8988T (cell line): ENCODE results near the gene HFE.

Experiments
- DNase-seq: peaks from one replicate; pipeline ENCODE4 v3.0.0; 2011

Gene HFE

DNA sequence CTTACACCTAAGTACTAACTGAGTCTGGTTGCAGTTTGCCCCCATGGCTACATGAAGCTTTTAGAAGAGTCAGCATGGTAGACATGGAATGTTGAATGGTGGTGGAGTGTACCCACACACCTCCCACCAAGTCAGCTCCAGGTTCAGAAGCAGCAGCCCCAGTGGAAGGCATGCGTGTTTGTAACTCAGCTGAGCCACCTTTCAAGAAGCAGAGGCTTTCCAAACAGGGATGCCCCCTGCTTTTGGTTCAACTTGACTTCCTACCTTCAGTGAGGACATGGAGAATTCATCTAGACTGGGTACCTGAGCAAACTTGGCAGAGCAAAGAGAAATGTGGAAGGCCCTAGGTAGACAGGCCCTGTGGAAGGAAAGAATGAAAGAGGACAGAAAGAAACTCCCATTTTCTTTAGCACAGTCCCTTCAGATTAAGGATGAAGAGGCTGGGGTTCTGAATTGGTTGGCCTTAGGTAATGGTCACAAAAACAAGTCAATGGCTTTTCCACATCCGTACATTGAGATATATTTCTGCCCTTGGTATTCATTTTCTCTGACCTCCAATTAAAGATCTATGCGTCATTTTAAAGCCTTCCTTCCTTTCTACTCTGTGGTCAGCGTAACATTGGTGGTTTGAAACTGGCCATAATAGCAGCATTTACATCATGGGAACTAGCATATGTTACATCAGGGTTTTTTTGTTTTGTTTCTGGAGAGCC, 53.2 kb downstream of the HFE start:
- DNase-seq = no peak

DNA sequence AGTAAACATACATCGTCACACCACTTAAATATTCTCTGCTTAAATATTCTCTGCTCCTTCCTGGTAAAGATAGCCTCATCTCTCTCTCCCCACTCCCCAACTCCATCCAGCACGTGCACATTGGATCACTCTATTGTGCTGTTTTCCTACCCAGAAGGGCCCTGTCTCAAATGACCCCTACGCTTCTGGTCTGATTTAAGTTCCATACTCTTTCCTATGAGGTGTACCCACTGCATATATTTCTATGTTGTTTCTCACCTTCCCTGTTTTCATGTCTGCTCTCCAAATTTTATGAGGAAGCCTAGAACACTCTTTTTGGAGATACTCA, 53.7 kb downstream of the HFE start:
- DNase-seq = no peak

DNA sequence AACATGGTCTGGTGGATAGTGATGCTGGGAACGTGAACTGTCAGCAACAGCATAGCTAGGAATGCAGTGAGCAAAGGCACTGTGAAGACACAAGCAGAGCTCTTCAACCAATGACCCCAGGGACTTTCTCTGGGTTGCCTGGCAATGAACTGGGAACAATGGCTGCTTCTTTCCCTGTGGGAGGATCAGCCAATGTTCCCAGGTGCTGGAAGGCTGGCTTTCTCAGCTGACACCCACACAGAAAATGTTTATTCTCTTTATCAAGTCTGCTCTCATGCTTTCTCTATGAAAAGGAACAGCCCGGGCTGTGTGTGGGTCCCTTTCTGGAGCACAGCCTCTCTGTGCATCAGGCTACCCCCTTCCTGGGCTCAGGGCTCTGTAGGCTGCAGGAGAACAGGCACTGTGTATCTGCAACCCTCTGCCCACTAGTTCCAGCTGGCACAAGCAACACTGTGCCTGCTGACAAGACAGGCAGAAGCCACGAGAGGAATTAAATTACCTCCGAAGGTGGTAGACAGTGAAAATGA, 54.2 kb downstream of the HFE start:
- DNase-seq = no peak

DNA sequence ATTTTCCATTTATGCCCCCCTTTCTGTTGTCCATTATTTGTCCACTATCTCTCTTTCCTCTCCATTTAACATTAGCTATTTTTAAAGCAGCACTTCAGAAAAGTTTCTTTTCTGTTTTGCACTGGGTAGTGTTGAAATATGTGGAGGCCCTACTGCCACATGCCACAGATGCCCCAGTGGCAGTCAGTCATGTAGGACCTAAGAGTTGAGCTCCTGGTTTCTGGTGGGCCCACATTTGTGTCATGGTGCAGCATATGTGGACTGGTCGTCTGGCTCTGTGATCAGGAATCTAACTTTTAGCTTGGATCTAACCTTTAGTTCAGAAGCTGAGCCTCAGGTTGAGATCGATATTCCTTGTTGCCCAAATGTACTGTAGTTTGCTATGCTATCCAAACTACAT, 54.8 kb downstream of the HFE start:
- DNase-seq = no peak
